NCI-H526 treated with DMSO at 0.1 percent for 48 hours (cell line): ENCODE results near the gene MYOM1.

ENCODE experiments used
- DNase-seq: peaks from one replicate; lab custom pipeline; 2025; lab: John Stamatoyannopoulos, UW

Gene MYOM1

DNA sequence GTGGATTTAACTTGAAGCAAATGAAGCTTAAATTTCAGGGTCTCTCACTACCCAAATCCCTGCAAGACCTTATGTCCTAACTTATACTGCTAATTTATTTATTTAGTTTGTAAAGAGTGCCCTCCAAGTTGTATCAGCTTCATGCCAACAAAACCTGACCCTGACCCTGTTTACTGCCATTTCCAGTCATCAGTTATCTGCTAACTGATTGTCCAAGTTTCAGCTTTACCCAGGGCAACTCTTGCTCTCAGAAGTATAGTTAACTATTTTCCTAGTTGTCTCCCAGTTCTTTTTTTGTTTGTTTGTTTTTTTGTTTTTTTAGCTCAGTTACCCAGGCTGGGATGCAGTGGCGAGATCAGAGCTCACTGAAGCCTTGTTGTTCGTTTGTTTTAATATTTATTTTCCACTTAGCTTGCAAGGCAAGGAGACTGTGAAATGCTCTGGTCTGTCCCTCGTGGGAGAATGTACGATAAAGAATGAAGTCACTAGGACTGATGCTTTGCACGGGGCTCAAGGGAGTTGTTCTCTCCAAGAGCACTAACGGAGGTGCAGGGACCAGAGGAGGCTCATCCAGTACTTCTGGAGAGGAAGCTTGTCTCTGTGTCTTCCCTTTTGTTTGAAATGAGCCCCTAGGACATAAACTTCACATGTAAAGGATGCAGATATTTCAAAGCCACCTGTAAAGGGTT is 35.3 kb downstream of the MYOM1 start:
- no peak for DNase-seq

DNA sequence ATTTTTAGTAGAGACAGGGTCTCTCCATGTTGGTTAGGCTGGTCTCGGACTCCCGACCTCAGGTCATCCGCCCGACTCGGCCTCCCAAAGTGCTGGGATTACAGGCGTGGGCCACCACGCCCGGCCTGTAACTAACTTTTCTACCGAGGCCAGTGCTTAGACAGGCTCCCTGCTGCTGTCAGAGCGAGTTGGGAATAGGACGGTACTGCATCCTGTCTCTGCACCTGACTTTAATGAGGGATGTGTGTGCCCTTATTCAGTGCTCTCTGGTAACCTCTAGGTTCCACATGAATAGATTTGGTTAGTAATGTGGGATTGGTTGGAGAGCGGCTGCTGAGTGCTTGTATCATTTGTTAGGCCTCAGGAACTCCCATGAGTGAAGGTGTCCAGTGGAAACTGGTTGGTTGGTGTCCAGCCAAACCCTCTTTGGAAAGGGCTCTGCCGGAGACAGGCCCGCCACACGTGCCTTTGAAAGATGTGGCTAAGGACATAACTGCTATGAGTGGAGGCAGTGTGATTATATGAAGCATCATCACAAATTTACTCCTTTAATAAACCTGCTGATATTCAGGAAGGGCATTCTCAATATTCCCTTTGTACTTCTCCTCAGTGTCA is 36.6 kb downstream of the MYOM1 start:
- no peak for DNase-seq

DNA sequence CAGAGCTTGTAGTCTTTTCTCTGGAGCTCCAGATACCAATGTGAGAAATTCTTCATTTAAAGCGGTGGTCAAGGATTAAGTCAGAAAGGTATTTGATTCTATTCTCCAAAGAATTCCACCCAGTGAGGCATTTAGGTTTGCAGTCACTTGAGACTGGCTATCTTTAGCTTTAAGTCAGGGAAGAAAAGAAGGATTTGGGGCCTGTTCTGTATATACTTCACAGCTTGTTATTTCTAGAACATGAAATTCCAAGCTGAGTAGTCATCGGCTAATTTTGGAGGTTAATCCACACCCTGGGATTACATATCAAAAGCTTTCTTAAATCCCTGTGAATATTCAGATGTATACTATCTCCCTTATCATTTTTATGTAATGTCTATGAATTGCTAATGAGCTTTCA is 39.4 kb downstream of the MYOM1 start:
- no peak for DNase-seq

DNA sequence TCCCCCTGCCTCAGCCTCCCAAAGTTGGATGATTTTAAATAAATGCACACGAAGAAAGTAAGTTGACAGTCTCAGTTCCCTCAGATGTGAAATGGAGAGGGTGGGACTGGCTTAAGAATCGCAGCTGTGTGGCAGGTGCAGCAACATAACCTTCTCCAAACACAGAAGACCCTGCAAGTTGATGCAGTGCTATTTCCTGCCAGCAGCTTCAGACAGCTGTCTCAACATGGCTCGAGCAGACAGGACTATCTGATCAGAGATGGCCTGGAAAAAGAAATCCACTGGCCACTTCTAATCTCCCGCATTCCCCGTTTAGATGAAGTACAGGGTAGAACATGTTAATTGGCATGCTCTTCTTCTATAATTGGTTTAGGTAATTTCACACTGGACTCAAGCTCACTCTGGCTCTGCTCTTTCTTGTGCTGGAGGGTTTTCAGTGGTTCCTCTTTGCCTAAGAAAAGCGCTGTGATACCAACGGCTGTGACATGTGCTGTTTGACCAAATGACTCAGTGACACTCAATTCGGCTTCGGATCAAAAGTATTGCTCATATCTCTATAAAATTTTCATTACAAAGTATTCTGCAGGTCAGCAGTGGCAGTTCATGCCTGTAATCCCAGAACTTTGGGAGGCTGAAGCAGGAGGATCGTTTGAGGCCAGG is 40.2 kb downstream of the MYOM1 start:
- DNase-seq: no peak

DNA sequence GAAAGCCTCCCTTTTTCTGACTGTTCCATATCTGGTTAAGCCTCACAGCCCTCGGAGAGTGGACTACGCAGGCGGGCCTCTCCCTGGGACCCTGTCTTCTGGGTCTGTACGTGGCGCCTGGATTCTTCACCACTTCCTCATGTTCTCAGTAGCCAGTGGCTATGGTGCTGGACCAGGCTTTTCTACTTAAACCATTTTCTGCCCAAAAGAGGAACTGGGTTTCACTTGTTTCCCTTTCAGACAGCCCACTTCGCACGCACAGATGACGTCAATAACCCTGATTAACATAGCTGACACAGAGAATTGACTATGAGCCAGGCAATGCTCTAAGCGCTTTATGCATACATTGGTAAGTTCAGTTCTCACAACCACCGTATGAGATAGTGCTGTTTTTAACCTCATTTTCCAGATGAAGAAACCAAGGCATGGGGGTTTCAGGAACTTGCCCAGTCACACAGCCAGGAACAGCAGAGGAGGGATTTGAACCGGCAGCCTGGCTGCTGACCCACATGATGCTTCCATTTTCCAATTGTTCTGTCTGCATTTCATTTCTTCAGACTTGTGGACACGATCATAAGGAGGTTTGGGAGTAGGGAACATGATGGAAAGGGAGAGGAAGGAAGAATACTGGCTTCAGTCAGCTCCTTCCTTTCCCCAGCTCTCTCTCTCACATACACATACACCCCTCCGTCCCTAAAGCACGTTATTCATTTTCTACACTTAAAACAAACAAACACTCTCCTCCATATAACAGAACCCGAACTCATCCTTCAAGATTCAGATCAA is 41.7 kb downstream of the MYOM1 start:
- no peak for DNase-seq

DNA sequence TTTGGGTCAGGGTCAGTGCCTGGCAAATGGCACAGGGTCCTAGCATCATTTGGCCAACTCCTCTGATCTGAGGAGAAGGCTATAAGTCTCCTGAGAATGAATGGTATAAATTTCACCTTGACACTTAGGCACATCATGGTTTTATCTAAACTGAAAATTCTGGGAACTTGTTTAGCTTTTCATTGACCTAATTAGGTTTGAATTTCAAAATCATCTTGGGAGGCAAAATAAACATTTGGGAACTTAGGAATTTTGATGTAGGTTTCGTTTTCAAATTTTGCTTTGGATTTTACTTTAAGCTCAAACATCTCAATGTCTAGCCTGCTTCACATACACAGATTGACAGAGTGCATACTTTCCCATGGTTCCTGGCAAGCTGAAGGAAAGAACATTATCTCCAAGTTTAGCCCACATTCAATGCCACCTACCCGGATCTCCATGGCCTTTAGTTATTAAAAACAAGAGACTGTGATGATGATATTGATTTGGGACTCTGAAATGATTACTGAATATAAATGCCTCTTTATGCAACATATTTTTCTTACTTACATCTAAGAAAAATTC is 44.5 kb downstream of the MYOM1 start:
- DNase-seq: no peak

DNA sequence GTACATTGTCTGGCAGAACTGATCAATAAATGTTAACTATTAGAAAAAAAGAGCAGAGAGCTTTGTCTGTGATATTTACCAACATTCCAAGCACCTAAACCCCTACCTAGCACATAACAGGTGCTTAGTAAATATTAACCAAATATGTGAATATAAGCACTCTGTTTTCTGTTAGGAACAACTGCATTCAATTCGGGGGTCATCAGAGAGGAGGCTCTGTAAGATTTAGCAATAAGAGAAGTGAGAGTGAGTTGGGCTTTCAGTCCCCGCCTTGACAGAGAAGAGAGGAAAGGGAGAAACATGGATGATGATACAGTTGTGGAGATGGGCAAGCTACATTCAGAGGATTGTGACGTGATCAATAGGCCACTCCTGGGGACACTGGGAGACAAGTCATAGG is 47.7 kb downstream of the MYOM1 start:
- no peak for DNase-seq

DNA sequence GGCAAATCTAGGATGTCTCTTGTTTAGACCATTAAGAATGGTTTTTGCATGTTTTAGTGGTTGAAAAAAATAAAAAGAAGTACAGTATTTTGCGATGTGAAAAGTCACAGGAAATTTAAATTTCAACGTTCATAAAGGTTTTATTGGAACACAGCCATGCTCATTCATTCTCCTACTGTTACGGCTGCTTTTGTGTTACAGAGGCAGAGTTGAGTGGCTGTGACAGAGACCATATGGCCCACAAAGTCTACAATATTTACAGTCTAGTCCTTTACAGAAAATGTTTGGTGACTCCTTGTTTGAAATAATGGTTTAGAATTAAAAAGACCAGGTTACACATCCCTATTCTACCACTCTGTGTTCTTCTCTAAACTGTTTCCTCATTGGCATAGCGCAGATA is 48.1 kb downstream of the MYOM1 start:
- DNase-seq: no peak

DNA sequence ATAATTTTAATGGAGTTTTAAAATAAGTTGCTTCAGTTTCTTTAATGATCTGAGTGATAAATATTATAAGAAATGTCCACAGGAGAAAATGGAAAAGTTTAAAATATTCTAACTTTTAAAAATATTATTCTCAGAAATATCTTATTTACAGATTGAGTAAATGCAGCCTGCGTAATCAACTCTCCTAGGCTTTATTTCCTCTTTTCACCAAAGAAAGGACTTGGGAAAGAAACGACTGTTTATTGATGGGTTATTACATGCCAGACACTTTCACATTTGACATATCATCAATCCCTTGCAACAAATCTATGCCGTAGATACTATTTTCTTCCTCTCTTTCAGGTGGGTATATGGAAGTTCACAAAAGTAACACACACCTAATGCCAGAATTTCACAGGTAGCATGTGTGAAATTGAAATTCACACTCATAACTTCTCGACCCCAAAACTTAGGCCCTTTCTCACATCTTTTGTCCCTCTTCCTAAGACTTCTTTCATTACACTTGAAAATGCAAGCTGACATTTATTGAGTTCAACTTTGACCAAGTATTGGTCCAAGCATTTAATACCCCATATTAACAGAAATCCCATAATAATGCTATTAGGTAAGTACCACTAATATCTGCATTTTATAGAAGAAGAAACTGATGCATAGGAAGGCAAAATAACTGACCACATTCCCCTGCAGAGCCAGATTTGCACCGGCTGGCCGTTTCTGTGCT is 49.2 kb downstream of the MYOM1 start:
- DNase-seq: no peak

DNA sequence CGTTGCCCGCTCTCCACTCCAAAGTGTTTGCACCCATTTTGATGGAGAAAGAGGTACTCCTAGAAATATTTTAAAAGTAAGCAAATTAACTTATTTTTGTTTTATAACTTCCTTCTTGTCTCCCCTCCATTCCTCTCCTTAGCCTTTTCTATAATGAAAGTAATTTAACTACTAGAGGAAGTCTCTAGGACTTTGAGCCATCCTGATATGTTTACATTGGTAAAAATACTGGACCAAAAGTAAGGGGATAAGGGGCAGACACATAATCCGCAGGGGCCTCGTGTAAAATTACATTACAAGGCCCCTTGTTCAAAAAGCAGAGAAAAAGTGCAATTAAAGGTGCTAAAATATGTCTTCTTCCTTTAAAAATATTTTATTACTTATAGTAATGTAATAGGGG is 55.4 kb downstream of the MYOM1 start:
- DNase-seq: no peak

DNA sequence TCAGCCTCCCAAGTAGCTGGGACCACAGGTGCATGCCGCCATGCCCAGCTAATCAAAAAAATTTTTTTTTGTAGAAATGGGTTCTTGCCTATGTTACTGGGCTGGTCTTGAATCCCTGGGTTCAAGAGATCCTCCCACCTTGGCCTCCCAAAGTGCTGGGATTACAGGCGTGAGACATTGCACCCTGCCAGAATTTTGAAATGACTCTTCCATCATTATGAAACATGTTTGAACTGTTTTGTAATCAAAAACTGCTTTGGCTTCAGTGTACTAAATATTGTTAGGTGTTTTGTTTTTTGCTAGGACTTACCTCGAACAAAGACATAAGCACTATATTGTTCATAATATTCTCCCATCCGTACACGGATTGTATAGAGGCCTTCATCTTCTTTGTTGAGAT is 55.8 kb downstream of the MYOM1 start:
- DNase-seq: no peak

DNA sequence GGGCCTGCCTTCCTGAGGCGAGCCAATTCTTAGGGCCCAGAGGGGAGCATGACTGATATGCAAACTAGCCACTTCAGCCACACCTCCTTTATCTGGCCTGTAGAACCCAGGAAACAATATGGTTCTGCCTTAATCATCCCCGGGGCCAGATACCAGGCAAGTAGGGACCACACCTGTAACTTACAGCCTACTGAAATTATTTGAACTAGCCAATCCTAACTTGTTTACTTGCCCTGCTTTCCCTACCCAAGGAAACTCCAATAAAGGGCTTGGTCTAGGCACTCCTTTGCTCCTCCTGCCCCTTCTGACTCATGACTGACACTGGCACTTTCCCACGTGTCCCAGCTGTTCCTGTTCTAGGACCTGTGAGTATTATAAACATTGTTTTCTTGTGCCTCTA is 57.6 kb downstream of the MYOM1 start:
- no peak for DNase-seq

DNA sequence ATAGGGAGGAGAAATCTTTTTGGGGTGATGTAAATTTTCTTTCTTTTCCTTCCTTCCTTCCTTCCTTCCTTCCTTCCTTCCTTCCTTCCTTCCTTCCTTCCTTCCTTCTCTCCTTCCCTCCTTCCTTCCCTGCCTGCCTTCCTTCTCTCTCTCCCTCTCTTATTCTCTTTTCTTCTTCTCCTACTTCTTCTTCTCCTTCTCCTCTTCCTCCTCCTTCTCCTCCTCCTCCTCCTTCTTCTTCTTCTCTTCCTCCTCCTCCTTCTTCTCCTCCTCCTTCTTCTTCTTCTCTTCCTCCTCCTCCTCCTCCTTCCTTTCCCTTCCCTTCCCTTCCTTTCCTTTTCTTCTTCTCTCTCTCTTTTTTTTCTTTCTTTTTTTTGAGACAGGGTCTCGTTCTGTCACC is 59.9 kb downstream of the MYOM1 start:
- no peak for DNase-seq

DNA sequence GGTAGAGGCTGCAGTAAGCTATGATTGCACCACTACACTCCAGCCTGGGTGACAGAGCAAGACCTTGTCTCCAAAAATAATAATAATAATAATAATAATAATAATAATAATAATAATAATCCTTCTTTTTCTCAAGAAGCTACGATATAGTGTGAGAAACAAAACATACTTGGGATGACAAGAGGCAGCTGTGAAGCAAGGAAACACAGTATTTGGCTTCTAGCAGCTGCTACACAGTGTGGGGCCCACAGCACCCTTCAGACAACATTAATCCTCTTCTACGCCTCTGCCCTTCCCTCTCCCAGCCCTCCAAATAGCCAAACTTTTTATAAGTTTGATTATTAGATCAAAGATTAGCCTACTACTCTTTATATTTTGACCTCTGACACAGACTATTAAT is 62.2 kb downstream of the MYOM1 start:
- DNase-seq: no peak

DNA sequence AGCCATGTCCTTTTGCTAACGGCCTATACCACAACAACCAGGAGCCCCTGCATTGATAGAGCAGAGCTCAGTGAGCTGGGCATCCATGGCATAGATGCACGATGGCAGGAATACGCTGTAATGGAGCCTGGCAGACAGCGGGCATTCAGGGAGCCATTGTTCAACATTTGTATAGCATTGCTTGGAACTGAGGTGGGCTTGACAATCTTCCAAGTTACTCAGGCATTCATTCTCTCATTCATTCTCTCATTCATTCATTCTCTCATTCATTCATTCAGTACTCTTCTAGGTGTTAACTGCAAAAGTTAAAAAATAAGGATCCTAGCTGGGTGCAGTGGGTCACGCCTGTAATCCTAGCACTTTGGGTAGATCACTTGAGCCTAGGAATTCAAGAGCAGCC is 62.7 kb downstream of the MYOM1 start:
- no peak for DNase-seq

DNA sequence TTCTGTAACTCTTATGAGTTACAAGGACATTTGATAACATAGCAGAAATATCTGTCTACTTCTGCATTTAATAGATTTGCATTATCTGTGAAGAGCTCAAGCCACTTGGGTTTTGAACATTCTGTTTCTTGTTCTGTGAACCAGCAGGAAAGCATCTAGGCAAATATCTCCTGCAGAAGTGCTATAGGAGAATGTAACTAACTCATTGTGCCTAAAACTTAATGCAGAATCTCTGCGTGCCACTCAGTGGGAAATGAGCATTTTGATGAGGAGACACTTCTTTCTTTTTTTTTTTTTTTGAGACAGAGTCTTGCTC is 63.5 kb downstream of the MYOM1 start:
- no peak for DNase-seq

DNA sequence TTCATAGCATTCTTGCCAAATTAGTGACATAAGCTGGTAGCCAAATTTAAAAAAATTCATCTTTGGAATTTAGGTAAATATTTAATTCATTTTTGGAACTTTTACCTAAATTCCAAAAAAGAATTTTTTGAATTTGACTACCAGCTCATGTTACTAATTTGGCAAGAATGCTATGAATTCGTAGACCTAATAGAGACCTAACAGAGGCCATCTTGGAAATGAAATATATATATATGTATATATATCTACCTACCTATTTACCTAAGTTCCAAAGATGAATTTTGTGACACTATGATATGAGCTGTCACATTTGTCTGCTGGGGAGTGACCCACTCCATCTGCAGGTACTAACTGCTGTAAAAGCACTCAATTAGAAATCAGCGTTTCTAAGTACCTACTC is 65.6 kb downstream of the MYOM1 start:
- DNase-seq: no peak

DNA sequence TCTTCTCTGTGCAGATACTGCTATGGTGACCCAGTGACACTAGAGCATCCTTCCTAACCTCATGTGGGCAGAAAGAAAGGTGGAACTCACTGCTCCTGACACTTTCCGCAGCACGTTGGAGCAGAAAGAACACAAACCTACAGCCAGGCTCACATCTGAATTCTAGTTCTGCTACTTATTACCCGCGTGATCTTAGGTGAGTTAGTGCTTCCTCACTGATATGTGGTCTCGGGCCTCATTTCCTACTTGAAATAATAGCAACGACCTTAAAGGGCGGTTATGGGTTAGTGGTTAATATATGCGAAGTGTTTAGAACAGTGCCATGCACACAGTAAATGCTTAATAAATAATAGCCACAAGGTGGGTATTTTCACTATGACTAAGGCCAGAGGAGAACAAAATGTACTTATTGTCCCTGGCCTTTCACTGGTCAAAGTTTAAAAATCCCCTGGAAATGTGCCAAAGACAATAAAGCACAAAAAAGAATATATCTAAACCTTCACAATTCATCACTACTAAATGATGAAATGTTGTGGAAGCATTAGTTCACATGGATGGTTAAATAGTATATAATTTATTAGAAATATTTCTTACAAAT is 66.6 kb downstream of the MYOM1 start:
- DNase-seq: no peak

DNA sequence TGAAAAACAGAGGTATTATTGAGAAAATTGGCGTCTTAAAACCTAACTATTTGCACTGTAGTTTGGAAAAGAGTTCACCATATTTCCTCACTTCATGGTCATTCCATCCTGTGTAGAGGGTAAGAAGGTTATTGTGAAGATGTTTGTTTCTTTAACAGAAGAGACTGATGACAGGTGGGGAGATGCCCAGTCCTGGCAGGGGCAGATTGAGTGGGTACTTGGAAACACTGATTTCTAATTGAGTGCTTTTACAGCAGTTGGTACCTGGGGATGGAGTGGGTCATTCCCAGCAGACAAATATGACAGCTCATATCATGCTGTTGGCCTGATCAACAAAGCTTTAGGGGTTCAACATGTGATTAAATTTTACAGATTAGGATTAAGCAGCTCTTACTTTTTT is 67.5 kb downstream of the MYOM1 start:
- DNase-seq: no peak

DNA sequence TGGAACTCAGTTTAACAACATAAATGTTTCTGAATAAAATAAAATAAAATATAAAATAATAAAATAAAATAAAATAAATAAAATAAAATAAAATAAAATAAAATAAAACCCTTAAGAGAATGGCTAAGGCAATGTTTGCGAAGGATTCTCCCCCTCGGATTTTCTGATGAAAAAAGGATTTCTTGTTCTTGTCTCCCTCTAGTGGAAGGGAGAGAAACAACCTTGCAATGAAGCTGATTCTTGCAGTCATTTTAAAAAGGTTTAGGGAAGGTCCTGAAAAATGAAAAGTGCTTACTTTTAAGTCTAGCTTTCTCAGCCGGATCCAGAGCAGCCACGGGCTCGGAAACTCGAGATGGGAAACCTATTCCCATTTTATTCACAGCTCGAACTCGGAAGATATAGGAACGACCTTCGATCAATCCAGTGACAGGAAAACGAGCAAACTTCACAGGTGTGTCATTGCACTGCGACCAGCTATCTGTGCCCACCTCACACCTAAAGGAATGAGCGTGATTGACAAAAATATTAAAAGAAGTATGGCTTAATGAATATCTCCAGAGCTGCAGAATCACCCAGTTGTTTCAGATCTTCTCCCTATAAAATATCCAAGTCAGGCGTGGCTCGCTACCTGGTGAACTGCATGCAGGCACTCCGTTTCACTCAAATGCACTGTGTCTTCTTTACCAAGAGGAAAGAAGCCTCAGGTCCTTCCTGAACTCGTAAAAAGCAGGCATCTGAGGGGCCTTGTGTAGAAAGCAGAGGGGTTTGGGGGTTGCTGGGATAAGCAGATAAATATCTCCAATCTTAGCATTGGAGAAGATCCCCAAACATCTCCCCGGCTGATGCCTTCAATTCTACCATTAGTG is 68.1 kb downstream of the MYOM1 start:
- DNase-seq: no peak

DNA sequence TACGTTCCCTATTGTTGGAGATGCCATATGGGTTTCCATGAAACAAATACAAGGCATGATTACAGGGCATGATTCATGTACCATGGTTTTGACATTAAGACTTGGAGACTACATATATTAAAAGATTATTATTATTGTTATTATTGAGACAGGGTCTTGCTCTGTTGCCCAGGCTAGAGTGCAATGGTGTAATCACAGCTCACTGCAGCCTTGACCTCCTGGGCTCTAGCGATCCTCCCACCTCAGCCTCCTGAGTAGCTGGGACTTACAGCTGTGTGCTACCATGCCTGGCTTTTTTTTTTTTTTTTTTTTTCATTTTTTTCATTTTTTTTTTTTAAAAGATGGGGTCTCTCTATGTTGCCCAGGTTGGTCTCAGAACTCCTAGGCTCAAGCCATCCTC is 69.1 kb downstream of the MYOM1 start:
- DNase-seq: no peak
